ENCODE data around the gene PHKB.

PHKB gene

GRCh38 chr16:47724115-47724785 is 263.1 kb downstream of the PHKB start:
- TF ChIP-seq CTCF (IDR thresholded peaks at IDR 0.05; ENCODE audit: extremely low read depth, insufficient read depth, missing control alignments) = no peak
- no peak for DNase-seq (ENCODE audit: low spot score)
- in situ Hi-C loops (cut with MboI; ENCODE audit: low pct_unique_long_range_greater_than_20kb, low sequenced_read_pairs, unreplicated experiment) = no loop called here

DNA sequence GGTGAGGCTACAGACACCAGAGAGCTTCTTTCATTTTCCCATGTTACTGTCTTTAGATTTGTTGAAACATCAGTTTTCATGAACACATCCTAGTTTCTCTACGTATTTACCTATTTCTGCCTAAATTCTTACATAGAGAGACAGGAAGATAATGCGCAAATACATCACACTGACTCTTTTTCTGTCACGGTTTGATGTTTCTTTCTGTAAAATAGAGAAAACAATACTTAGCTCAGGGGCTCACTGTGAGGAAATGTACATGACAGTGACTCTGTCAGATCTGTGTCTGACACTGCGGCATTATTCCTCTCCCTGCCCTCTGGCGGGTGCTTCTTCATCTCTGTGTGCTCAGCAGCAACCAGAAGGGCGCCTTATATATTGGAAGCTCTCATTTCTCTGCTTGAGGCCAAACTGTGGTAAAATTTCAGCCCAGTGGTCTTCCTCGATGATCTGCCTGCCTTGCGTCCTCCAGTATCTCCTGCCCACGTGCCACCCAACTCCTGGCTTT is 264.1 kb downstream of the PHKB start:
- in situ Hi-C loops (cut with MboI; ENCODE audit: low pct_unique_long_range_greater_than_20kb, low sequenced_read_pairs, unreplicated experiment) = loop anchor here (25.0 kb wide), 1 partner anchor 337 kb away; no protein-coding TSS in a partner anchor
- TF ChIP-seq CTCF (IDR thresholded peaks at IDR 0.05; ENCODE audit: extremely low read depth, insufficient read depth, missing control alignments) = no peak
- DNase-seq (ENCODE audit: low spot score) = no peak

DNA sequence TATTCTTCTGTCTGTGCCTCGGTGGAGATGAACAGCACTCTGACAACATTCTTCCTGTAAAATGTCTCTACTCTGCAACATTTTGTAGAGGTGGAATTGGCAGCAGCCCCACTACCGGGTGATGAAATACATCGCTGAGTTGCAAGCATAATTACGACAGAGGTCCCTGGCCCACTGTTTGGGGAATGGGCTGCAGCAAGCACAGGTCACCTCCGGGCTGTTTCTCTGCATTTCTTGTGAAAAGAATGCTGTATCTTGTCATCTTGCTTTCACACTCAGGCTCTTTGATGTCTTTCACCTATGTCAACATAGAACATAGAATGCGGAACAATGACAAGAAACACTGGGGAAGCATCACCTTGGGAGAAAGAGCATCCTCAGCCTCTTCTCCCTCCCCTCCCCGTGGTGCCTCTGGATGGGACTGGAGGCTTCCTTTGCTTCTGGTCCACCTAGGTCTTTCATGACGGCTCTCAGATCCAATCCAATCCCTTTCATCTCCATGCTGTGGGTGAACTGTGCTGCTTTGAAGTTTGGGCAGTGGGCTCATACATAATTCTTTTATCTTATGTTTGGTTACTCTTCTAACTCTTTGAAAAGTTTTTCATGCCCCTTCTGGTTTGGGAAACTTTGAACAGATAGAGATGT is 265.0 kb downstream of the PHKB start:
- DNase-seq (ENCODE audit: low spot score) = no peak
- no peak for TF ChIP-seq CTCF (IDR thresholded peaks at IDR 0.05; ENCODE audit: extremely low read depth, insufficient read depth, missing control alignments)
- in situ Hi-C loops (cut with MboI; ENCODE audit: low pct_unique_long_range_greater_than_20kb, low sequenced_read_pairs, unreplicated experiment) = loop anchor here (25.0 kb wide), 1 partner anchor 336 kb away; no protein-coding TSS in a partner anchor

DNA sequence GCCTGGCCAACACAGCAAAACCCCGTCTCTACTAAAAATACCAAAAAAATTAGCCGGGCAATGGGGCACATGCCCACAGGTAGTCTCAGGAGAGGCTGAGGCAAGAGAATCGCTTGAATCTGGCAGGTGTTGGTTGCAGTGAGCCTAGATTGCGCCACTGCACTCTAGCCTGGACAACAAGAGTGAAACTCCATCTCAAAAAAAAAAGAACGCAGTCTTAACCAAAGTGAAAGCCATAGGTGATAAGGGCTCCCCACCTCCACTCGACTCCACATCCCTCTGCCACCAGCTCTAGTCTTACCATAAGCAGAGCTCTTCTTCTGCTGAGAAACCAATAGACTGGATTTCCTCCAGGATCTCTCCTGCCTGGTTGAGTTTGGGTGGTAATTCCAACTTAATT is 266.0 kb downstream of the PHKB start:
- DNase-seq (ENCODE audit: low spot score) = no peak
- in situ Hi-C loops (cut with MboI; ENCODE audit: low pct_unique_long_range_greater_than_20kb, low sequenced_read_pairs, unreplicated experiment) = loop anchor here (25.0 kb wide), 1 partner anchor 335 kb away; no protein-coding TSS in a partner anchor
- no peak for TF ChIP-seq CTCF (IDR thresholded peaks at IDR 0.05; ENCODE audit: extremely low read depth, insufficient read depth, missing control alignments)

DNA sequence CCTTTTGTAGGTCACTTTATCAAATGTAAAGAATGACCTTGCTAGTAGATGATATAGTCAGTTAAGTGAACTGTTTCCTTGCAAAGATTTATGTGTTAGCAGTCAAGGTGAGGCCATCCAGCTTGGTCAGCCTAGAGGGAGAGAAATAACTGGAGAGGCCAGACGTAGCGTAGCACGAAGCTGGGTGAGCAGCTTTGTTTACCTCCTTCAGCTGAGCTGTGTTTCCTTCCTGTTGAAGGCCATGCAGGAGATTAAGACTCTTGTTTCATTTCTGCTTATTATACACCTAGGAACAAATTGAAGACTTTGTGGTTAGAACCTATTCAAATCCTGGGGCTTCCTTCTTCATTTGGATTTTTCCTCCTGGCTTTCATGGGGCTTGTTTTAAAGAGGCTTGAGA is 267.1 kb downstream of the PHKB start:
- in situ Hi-C loops (cut with MboI; ENCODE audit: low pct_unique_long_range_greater_than_20kb, low sequenced_read_pairs, unreplicated experiment) = loop anchor here (25.0 kb wide), 1 partner anchor 334 kb away; no protein-coding TSS in a partner anchor
- TF ChIP-seq CTCF (IDR thresholded peaks at IDR 0.05; ENCODE audit: extremely low read depth, insufficient read depth, missing control alignments) = no peak
- DNase-seq (ENCODE audit: low spot score) = no peak

GRCh38 chr16:47729701-47730100 is 268.6 kb downstream of the PHKB start:
- in situ Hi-C loops (cut with MboI; ENCODE audit: low pct_unique_long_range_greater_than_20kb, low sequenced_read_pairs, unreplicated experiment) = loop anchor here (25.0 kb wide), 1 partner anchor 333 kb away; no protein-coding TSS in a partner anchor
- no peak for TF ChIP-seq CTCF (IDR thresholded peaks at IDR 0.05; ENCODE audit: extremely low read depth, insufficient read depth, missing control alignments)
- DNase-seq (ENCODE audit: low spot score) = peak; percentile 1

All from GM13977 (cell line).